Measurements from ENCODE around the gene SYT1.

The SYT1 gene

DNA sequence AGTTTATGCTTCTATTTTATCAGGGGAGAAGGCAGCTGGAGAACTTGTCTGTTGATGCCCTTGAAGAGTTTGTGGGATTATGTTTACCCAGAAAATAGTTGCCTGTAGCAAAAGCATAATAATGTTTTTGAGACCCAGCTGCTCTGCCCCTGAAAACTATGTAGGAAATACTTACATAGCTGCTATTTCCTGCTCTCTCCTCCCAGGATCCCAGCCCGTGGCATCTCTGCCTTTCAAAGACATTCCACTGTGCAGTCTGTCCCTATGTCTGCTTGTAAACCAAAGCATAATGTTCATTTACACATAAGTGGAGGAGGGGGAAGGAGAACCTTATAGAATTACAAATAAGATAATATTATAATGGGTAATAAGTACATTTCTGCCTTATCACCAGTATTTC lies 198.7 kb downstream of the SYT1 start:
- DNase-seq = no peak

GRCh38 chr12:79067977-79068376 lies 203.4 kb downstream of the SYT1 start:
- no peak for DNase-seq

DNA sequence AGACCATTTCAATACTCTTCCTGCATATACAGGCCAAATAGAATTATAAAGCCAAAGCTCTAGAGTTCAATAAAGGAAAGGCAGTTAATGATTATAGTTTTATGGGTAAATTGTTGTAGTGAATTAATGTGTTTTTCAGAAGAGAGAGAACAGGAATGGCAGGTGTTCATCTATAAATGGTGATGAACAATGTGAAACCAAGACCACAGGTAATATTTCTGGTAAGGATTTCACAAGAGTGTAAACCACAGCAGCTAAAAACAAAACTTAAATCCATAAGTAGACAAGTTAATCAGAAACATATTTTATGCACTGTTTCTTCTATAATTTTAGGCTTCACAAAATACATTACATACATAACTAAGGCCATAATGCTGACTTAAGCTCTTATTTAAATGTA lies 204.4 kb downstream of the SYT1 start:
- no peak for DNase-seq

DNA sequence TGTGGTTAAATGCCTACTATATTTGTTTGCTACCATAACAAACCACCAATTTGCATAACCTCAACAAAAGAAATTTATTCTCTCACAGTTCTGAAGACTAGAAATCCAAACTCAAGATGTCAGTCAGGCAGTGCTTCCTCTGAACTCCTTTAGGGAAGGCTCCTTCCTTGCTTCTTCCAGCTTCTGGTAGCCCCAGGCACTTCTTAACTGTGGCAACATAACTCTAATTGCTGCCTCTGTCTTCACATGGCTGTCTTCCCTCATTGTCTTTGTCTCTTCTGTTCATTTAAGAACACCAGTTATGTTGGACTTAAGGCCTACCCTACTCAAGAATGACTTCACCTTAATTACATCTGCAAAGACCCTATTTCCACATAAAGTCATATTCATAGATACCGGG lies 206.9 kb downstream of the SYT1 start:
- no peak for DNase-seq

GRCh38 chr12:79073506-79073905 lies 208.9 kb downstream of the SYT1 start:
- no peak for DNase-seq

- DNase-seq = no peak
Measured at GRCh38 chr12:79082595-79082994, 218.0 kb downstream of the SYT1 start.

DNA sequence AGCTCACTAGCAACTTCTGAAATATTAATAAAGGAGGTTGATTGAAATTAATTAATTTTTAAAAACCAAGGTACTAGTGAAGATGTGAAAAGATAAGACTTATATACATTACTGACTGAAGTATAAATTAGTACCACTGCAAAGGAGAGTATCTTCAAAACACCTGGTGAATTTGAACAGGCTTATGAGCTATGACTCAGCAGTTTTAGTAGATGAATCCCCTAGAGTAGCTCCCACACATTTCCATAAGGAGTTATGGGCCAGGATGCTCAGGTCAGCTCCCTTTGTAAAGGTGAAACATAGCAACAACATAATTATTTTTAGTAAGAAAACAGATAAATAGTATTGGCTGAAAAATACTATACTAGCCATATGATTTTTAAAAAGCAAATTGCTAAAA lies 218.6 kb downstream of the SYT1 start:
- DNase-seq = no peak

- DNase-seq = no peak
Measured at GRCh38 chr12:79085106-79085682, 220.6 kb downstream of the SYT1 start.

- DNase-seq = no peak
Measured at GRCh38 chr12:79086541-79087296, 222.1 kb downstream of the SYT1 start.

DNA sequence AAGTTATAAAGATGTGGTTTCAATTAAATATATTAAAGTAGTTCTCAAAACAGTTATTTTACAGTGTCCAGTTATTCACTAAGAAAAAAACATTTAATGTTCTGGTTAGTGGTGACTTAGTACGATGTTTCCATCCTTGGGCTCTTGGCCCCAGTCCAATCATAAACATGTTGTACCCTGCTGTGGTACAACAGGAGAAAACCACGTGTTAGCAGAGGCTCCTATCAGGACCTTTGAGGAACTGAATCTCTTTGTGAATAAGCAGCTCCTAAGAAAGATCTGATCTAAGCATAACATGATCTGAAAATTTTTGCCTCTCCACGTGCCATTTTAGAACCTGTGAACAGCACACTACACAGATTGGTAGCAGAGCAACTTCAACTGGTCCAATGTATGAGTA lies 234.0 kb downstream of the SYT1 start:
- DNase-seq = no peak

DNA sequence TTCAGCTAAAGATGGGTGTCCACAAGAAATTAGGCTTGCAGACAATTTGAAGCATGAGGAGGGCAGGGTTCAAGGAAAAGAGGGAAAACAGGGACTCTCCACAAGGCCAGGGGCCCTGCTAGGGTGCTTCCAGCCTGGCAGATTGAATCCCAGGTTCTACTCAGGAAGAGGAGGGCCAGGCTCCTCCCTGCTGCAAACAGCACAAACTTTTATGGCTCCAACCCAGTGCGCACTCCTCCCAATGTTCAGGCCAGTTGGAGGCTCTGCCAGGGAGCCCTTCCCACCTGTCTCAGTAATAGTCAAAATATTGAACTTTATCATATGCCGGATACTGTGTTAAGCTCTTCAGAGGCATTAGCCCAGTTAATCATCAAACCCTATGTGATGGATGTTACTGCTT lies 244.4 kb downstream of the SYT1 start:
- DNase-seq = no peak

GRCh38 chr12:79114896-79115295 lies 250.3 kb downstream of the SYT1 start:
- no peak for DNase-seq

DNA sequence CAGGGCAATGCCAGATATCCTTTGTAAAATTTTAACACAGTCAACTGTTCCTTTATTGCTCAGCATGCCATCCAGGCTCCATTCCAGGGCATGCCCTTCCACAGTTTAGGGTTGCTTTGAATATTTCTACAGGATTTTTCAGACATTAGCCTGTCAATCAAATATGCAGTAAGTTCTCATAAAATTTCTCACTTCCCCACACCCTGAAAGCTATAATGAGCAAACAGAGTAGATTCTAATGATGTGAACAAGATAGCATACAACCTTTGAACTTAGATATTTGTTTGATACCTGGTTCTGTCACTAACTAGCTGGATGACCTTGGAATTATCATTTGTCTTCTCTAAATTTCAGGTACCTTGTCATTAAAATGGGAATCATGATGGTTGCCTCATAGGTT lies 251.2 kb downstream of the SYT1 start:
- no peak for DNase-seq

DNA sequence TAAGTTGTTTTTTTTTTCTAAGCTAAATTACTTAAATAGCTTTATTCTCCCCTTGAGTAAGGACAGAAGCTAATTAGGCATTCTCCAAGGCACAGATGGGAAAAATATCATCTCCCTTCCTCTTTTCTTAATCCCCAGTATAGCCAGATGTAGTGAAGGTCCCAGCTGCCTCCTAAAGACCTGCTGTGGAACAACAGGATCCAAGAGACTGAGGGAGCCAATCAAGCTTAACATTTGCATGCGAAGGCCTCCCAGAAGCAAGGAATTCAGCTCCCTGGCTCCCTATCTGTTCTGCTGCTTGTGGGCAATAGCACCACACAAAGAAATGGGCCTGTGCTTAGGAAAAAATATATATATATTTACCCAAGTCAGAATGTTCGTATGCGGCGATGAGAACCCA lies 255.2 kb downstream of the SYT1 start:
- no peak for DNase-seq

- no peak for DNase-seq
Measured at GRCh38 chr12:79121486-79121885, 256.9 kb downstream of the SYT1 start.

- DNase-seq = no peak
Measured at GRCh38 chr12:79124385-79124784, 259.8 kb downstream of the SYT1 start.

DNA sequence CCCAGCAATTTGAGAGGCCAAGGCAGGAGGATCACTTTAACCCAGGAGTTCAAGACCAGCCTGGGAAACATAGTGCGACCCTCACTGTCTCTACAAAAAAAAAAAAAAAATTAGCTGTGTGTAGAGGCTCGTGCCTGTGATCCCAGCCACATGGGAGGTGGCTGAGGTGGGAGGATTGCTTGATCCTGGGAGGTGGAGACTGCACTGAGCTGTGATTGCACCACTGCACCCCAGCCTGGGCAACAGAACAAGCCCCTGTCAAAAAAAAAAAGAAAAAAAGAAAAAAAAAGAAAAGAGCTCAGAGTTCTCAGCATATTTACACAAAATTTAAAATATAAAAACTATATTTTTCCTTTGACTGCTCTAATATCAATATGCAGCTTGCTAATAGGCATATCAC lies 260.8 kb downstream of the SYT1 start:
- no peak for DNase-seq

GRCh38 chr12:79127271-79127751 lies 262.7 kb downstream of the SYT1 start:
- peak in 1 of 5 donors; percentile 2 for DNase-seq

DNA sequence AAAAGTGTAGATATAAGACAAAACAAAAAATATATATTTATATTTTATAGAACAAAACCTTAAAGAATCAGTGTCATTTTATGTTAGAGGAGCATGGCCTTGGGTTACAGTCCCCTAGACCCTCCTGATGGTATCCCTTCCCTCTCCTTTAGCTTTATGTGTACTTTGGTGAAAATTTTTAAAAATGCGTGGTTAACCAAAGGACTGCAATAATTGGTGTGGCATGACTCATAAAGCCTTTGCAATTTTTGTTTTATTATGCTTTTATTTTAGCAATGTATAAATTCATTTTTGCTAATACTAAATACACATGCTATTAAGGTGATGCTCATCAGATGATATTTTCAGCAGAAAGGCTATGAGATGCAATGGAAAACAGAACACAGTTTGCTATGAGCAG lies 264.4 kb downstream of the SYT1 start:
- no peak for DNase-seq

GRCh38 chr12:79138872-79139271 lies 274.3 kb downstream of the SYT1 start:
- no peak for DNase-seq

- DNase-seq = no peak
Measured at GRCh38 chr12:79140711-79141110, 276.1 kb downstream of the SYT1 start.

GRCh38 chr12:79141776-79142175 lies 277.2 kb downstream of the SYT1 start:
- no peak for DNase-seq

GRCh38 chr12:79143803-79144202 lies 279.2 kb downstream of the SYT1 start:
- DNase-seq = no peak

GRCh38 chr12:79151956-79152355 lies 287.4 kb downstream of the SYT1 start:
- no peak for DNase-seq

GRCh38 chr12:79155683-79156082 lies 291.1 kb downstream of the SYT1 start:
- no peak for DNase-seq

All from T-helper 1 cell (primary cell).